CD4-positive, alpha-beta T cell treated with Interleukin-4 for 4 hours (primary cell): ENCODE results near the gene PUS10.
"Not testable (repeated sequence)": the region's sequence is repeated elsewhere in the genome, so short reads cannot be mapped to it uniquely, and the experiment has no call there.

Source experiments
- DNase-seq: peaks from one replicate; pipeline ENCODE4 v3.0.0-alpha.2; 2020

Gene PUS10

GRCh38 chr2:60966507-60967405 lies 51.3 kb downstream of the PUS10 start:
- DNase-seq, result no peak

- DNase-seq, result no peak
These were observed 52.6 kb downstream of the PUS10 start for GRCh38 chr2:60965499-60965785.

- DNase-seq, result peak; percentile 60
These were observed 53.2 kb downstream of the PUS10 start for GRCh38 chr2:60964651-60965498.

- DNase-seq, result no peak
These were observed 54.9 kb downstream of the PUS10 start for GRCh38 chr2:60963190-60963589.

- no peak for DNase-seq
These were observed 55.5 kb downstream of the PUS10 start for GRCh38 chr2:60962528-60962927.

GRCh38 chr2:60961457-60961856 lies 56.6 kb downstream of the PUS10 start:
- DNase-seq, result no peak

- no peak for DNase-seq
These were observed 57.3 kb downstream of the PUS10 start for GRCh38 chr2:60960706-60961105.

- no peak for DNase-seq
These were observed 58.6 kb downstream of the PUS10 start for GRCh38 chr2:60959501-60959900.

GRCh38 chr2:60958800-60959199 lies 59.3 kb downstream of the PUS10 start:
- no peak for DNase-seq

- no peak for DNase-seq
These were observed 59.7 kb downstream of the PUS10 start for GRCh38 chr2:60958361-60958760.

- no peak for DNase-seq
These were observed 60.4 kb downstream of the PUS10 start for GRCh38 chr2:60957643-60958042.

- no peak for DNase-seq
These were observed 60.8 kb downstream of the PUS10 start for GRCh38 chr2:60957224-60957623.

- DNase-seq, result peak; percentile 59
These were observed 63.9 kb downstream of the PUS10 start for GRCh38 chr2:60954139-60954538.

- peak; percentile 56 for DNase-seq
These were observed 69.0 kb downstream of the PUS10 start for GRCh38 chr2:60948926-60949579.

GRCh38 chr2:60948161-60948560 lies 69.9 kb downstream of the PUS10 start:
- no peak for DNase-seq

- no peak for DNase-seq
These were observed 71.0 kb downstream of the PUS10 start for GRCh38 chr2:60947056-60947455.

- DNase-seq, result no peak
These were observed 72.7 kb downstream of the PUS10 start for GRCh38 chr2:60945341-60945740.

- no peak for DNase-seq
These were observed 78.4 kb downstream of the PUS10 start for GRCh38 chr2:60939622-60940021.

GRCh38 chr2:60938301-60938700 lies 79.8 kb downstream of the PUS10 start:
- no peak for DNase-seq

- no peak for DNase-seq
These were observed 81.3 kb downstream of the PUS10 start for GRCh38 chr2:60936757-60937156.

GRCh38 chr2:60934165-60934722 lies 83.8 kb downstream of the PUS10 start:
- DNase-seq, result no peak

- DNase-seq, result no peak
These were observed 85.1 kb downstream of the PUS10 start for GRCh38 chr2:60932954-60933353.

- DNase-seq, result not testable (repeated sequence)
These were observed 86.0 kb downstream of the PUS10 start for GRCh38 chr2:60932061-60932460.
